PC-3 (cell line): ENCODE measurements around the gene GNA15. TPM values are rescaled to one million over a fixed set of nuclear protein-coding genes. Genes with fewer than 3 reads are reported as not detected.

Experiments used
- ATAC-seq: fragments of 200-7000 bp; cut with Tn5 transposase; 2 replicates; pipeline ENCODE4 v1.9.1; 2020; ENCODE audit warnings: mild to moderate bottlenecking, moderate library complexity
- BruUV-seq: library from RNA; stranded (reverse); fragments of 400-500 nt; replicated peaks from 2 replicates; lab custom pipeline; 2021; lab: Mats Ljungman, UMichigan
- CTCF ChIA-PET: fragments of 300-600 bp; sonication (Branson Sonifier 250); formaldehyde crosslinking; loops from one replicate; lab custom pipeline; 2022; ENCODE audit warnings: antibody characterized with exemption; lab: Charles Lee
- POLR2A ChIA-PET: fragments of 300-600 bp; sonication (Branson Sonifier 250); formaldehyde crosslinking; loops from one replicate; lab custom pipeline; 2022; ENCODE audit warnings: antibody characterized with exemption; ENCODE audit not compliant: unreplicated experiment; lab: Charles Lee
- DNase-seq: peaks from one replicate; pipeline ENCODE4 v3.0.0-alpha.2; 2015
- H2AFZ ChIP-seq: fragments of 300-600 bp; sonication (generic); 2 replicates; pipeline ENCODE4 v1.6.0; 2016; ENCODE audit warnings: antibody characterized with exemption, low read length
- H3F3A ChIP-seq: fragments of 300-600 bp; sonication (generic); one replicate; pipeline ENCODE4 v1.6.0; 2017; ENCODE audit warnings: antibody characterized with exemption, low read length, control low read depth, mild to moderate bottlenecking; ENCODE audit not compliant: unreplicated experiment
- H3K27ac ChIP-seq: fragments of 300-600 bp; sonication (generic); 2 replicates; pipeline ENCODE4 v1.5.1; 2016; ENCODE audit warnings: mild to moderate bottlenecking, low read length
- H3K27me3 ChIP-seq: fragments of 300-600 bp; sonication (generic); 2 replicates; pipeline ENCODE4 v1.6.1; 2016; ENCODE audit warnings: low read length, mixed read lengths
- H3K36me3 ChIP-seq: fragments of 300-600 bp; sonication (generic); 2 replicates; pipeline ENCODE4 v1.6.1; 2016; ENCODE audit warnings: low read depth, mixed run types, low read length, mixed read lengths
- H3K4me1 ChIP-seq: fragments of 300-600 bp; sonication (generic); 2 replicates; pipeline ENCODE4 v1.5.1; 2016; ENCODE audit warnings: low read length; ENCODE audit not compliant: insufficient read depth
- H3K4me2 ChIP-seq: fragments of 300-600 bp; sonication (generic); 2 replicates; pipeline ENCODE4 v1.6.0; 2016; ENCODE audit warnings: low read length
- H3K4me3 ChIP-seq: fragments of 300-600 bp; sonication (generic); 2 replicates; pipeline ENCODE4 v1.5.1; 2016; ENCODE audit warnings: mild to moderate bottlenecking, low read length, mixed read lengths
- H3K79me2 ChIP-seq: fragments of 300-600 bp; sonication (generic); 2 replicates; pipeline ENCODE4 v1.6.1; 2017; ENCODE audit warnings: low read length, mixed read lengths
- H3K9ac ChIP-seq: fragments of 300-600 bp; sonication (generic); 2 replicates; pipeline ENCODE4 v1.6.0; 2016; ENCODE audit warnings: mild to moderate bottlenecking, low read length
- H3K9me2 ChIP-seq: fragments of 300-600 bp; sonication (generic); replicated peaks from 2 replicates; pipeline ENCODE4 v1.6.1; 2016; ENCODE audit warnings: mixed run types, low read length, mixed read lengths
- H3K9me3 ChIP-seq: fragments of 300-600 bp; sonication (generic); 2 replicates; pipeline ENCODE4 v1.6.1; 2016; ENCODE audit warnings: low read length, mixed read lengths
- H4K20me1 ChIP-seq: fragments of 300-600 bp; sonication (generic); 2 replicates; pipeline ENCODE4 v1.6.1; 2016; ENCODE audit warnings: low read length, mixed read lengths
- EZH2 ChIP-seq: fragments of 300-600 bp; sonication (generic); IDR thresholded peaks from one replicate; pipeline ENCODE4 v1.6.1; 2017; ENCODE audit warnings: antibody characterized with exemption, mild to moderate bottlenecking, low read length; ENCODE audit not compliant: unreplicated experiment
- EZH2phosphoT487 ChIP-seq: fragments of 300-600 bp; sonication (generic); IDR thresholded peaks from 2 replicates; pipeline ENCODE4 v1.6.1; 2018; ENCODE audit warnings: mild to moderate bottlenecking, antibody characterized with exemption, low read length, borderline replicate concordance
- intact Hi-C: fragments of 100-400 bp; cut with micrococcal nuclease; formaldehyde crosslinking; loops from 2 replicates; pipeline ENCODE4 v1.9.0; 2023
- total RNA-seq: library from RNA; depleted of rRNA; stranded (reverse); fragments of >200 nt; gene quantifications from 2 replicates; pipeline ENCODE4 v1.2.3, GENCODE V29; 2014
- TF ChIP-seq, protein P1 (sequence below): fragments of 300-600 bp; sonication (generic); conservative IDR thresholded peaks from 2 replicates; pipeline ENCODE4 v1.5.1; 2017; ENCODE audit warnings: antibody characterized with exemption, low read depth, mild to moderate bottlenecking, low read length

GNA15 gene
- total RNA-seq, 1 experiment from 2014 or later: not detected

DNA sequence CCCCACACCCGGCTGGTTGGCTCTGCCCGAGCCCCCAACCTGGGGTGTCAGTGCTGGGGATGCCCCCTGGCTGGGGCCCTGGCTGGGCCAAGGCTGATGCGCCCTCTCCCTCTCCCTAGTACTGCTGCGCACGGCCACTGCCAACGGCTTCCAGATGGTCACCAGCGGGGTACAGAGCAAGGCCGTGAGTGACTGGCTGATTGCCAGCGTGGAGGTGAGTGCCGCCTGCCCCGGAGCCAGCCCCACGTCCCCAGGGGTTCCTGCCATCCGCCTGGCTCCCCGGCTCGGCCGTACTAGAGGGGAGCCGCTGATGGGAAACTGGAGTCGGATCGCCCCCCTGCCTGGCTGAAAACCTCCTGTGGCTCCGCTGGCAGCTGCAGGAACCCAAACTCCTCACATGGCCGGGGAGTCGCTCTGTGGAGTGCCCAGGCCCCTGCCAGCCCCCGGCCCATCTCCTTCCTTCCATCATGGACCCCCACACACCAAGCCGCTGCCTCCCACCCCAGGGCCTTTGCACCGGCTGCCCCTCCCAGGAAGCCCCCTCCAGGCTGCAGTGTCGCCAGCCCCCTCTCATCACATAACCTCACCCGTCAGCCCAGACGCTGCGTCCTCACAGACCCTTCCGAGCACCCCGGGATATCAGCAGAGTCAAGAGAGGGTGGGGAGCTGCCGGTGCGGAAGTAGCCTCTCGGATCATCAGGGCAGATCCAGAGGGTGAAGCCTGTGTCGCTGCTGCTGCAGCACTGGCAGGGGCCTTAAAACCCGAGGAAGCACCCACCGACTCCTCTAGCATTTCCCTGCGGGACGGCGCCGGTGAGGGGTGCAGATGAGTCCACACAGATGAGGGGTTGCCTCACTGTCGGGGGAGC, 60.5 kb downstream of the GNA15 start:
- BruUV-seq: no TSS peak

DNA sequence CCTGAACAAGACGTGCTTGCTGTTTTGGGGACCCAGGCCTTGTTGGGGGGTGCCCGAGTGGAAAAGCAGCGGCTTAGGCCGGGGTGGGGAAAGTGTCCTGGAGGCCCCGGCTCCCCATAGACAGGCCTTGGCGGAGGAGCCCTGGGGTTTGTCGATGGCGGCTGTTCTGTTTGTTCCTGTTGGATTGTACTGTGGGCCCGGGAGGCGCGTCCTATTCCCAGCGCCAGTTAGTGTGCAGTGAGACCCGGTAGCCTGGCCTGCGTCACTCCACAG, 61.0 kb downstream of the GNA15 start:
- Histone ChIP-seq H2AFZ (no peak overlapping the region), H3K9me2 (no peaks in the 10 kb centered on the region), H3K4me1 (no peaks in the 10 kb centered on the region), H3F3A (no peaks in the 10 kb centered on the region), H3K4me2 (no peak overlapping the region), H3K36me3 (peaks cover 2% of the 10 kb centered on the region; the same call in 1 of the 2 replicates), H3K27ac (no peak overlapping the region), H4K20me1 (no peaks in the 10 kb centered on the region), H3K9ac (no peak overlapping the region), H3K79me2 (peaks cover 16% of the 10 kb centered on the region), H3K9me3 (no peaks in the 10 kb centered on the region), H3K4me3 (no peak overlapping the region), H3K27me3 (no peaks in the 10 kb centered on the region)
- BruUV-seq: no TSS peak
- intact Hi-C loops: no loop called here
- no peak for ATAC-seq
- DNase-seq: no peak
- ChIA-PET POLR2A (no interaction called here), CTCF (no interaction called here)
- no peak for TF ChIP-seq EZH2
- TF ChIP-seq, protein P1, sequence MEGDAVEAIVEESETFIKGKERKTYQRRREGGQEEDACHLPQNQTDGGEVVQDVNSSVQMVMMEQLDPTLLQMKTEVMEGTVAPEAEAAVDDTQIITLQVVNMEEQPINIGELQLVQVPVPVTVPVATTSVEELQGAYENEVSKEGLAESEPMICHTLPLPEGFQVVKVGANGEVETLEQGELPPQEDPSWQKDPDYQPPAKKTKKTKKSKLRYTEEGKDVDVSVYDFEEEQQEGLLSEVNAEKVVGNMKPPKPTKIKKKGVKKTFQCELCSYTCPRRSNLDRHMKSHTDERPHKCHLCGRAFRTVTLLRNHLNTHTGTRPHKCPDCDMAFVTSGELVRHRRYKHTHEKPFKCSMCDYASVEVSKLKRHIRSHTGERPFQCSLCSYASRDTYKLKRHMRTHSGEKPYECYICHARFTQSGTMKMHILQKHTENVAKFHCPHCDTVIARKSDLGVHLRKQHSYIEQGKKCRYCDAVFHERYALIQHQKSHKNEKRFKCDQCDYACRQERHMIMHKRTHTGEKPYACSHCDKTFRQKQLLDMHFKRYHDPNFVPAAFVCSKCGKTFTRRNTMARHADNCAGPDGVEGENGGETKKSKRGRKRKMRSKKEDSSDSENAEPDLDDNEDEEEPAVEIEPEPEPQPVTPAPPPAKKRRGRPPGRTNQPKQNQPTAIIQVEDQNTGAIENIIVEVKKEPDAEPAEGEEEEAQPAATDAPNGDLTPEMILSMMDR: no peak
- no peak for TF ChIP-seq EZH2phosphoT487

More for the DNA sequence above, 60.5 kb downstream of the GNA15 start:
- Histone ChIP-seq H3K9ac (no peak overlapping the region), H3K9me3 (no peaks in the 10 kb centered on the region), H3K36me3 (peaks cover 2% of the 10 kb centered on the region; the same call in 1 of the 2 replicates), H3K27me3 (no peaks in the 10 kb centered on the region), H2AFZ (no peak overlapping the region), H3K4me3 (no peak overlapping the region), H4K20me1 (no peaks in the 10 kb centered on the region), H3K27ac (no peak overlapping the region), H3F3A (no peaks in the 10 kb centered on the region), H3K9me2 (no peaks in the 10 kb centered on the region), H3K4me1 (no peaks in the 10 kb centered on the region), H3K79me2 (peaks cover 22% of the 10 kb centered on the region), H3K4me2 (no peak overlapping the region)
- ChIA-PET CTCF (no interaction called here), POLR2A (no interaction called here)
- TF ChIP-seq, protein P1: no peak
- TF ChIP-seq EZH2phosphoT487 (no peak), EZH2 (no peak)
- no peak for ATAC-seq
- intact Hi-C loops: no loop called here
- DNase-seq: no peak
